OCI-LY3 (cell line): ENCODE results near the gene SPAG6.

Source experiments
- H2AFZ ChIP-seq: fragments of 200-600, 300-600 bp; shearing (Covaris generic); 2 replicates; pipeline ENCODE4 v1.6.0; 2014; ENCODE audit warnings: antibody characterized with exemption, low read depth, low read length
- H3K27ac ChIP-seq: fragments of 200-600, 300-600 bp; sonication (generic); 2 replicates; pipeline ENCODE4 v1.5.1; 2014; ENCODE audit warnings: mild to moderate bottlenecking, low read length, moderate library complexity, mixed read lengths
- H3K27me3 ChIP-seq: fragments of 200-600, 300-600 bp; sonication (generic); 2 replicates; pipeline ENCODE4 v1.6.1; 2014; ENCODE audit warnings: low read depth, low read length, mixed read lengths
- H3K36me3 ChIP-seq: fragments of 200-600, 300-600 bp; sonication (generic); replicated peaks from 2 replicates; pipeline ENCODE3; 2014; ENCODE audit warnings: low read depth, low read length, mixed read lengths
- H3K4me1 ChIP-seq: fragments of 300-600, 200-600 bp; sonication (generic); 2 replicates; pipeline ENCODE4 v1.6.1; 2014; ENCODE audit warnings: low read length, mixed read lengths
- H3K4me2 ChIP-seq: fragments of 200-600, 300-600 bp; sonication (generic); 2 replicates; pipeline ENCODE4 v1.6.1; 2014; ENCODE audit warnings: low read length, mixed read lengths
- H3K4me3 ChIP-seq: fragments of 300-600, 200-600 bp; sonication (generic); 2 replicates; pipeline ENCODE4 v1.5.1; 2014; ENCODE audit warnings: antibody characterized with exemption, mild to moderate bottlenecking, low read length, moderate library complexity
- H3K79me2 ChIP-seq: fragments of 300-600, 200-600 bp; shearing (Covaris generic); 2 replicates; pipeline ENCODE4 v1.6.1; 2014; ENCODE audit warnings: mild to moderate bottlenecking, low read length, mixed read lengths
- H3K9ac ChIP-seq: fragments of 300-600, 200-600 bp; shearing (Covaris generic); 2 replicates; pipeline ENCODE4 v1.6.0; 2014; ENCODE audit warnings: mild to moderate bottlenecking, low read length, moderate library complexity
- H3K9me3 ChIP-seq: fragments of 200-600, 300-600 bp; shearing (Covaris generic); 2 replicates; pipeline ENCODE4 v1.6.1; 2014; ENCODE audit warnings: low read length, mixed read lengths; ENCODE audit not compliant: insufficient read depth
- H4K20me1 ChIP-seq: fragments of 200-600, 300-600 bp; sonication (generic); 2 replicates; pipeline ENCODE4 v1.6.1; 2016; ENCODE audit warnings: low read length, mixed read lengths; ENCODE audit not compliant: insufficient read depth
- EZH2phosphoT487 ChIP-seq: fragments of 200-600 bp; shearing (Covaris generic); IDR thresholded peaks from 2 replicates; pipeline ENCODE4 v1.6.1; 2018; ENCODE audit warnings: antibody characterized with exemption, mixed run types, low read depth
- TF ChIP-seq, protein P1 (sequence below): fragments of 200-600, 300-600 bp; sonication (generic); IDR thresholded peaks from 2 replicates; pipeline ENCODE4 v1.5.1; 2014; ENCODE audit warnings: antibody characterized with exemption, low read length, low read depth

SPAG6 gene

DNA sequence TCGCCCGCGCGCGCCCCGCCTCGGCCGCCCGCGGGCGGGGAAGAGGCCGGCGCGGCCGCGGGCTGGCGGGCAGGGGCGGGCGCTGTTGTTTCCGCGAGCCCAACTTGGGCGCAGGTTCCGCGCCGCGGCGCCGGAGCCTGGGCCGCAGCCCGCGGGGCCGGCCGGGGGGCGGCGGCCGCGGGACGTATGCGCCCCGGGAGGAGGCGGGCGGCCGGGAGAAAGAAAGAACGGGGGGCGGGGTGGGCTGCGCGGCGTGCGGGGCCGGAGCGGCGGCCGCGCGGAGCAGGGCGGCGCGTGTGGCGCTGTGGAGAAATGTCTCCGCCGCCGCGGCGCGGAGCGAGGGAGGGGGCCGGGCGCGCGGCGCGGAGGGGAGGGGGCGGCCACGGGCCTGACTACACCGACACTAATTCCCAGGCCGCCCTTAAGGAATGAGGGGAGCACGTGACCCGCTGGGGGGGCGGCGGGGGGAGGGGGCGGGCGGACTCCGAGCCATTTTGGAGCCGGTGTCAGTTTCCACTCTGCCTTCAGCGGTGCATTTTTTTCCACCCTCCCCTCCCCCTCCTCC, 24.6 kb upstream of the SPAG6 start, which contains the start of gene BMI1:
BMI1 (plus strand) TSS at position 509 of the 565 bp plus-strand sequence. CDS start 5,351 bp downstream, outside the sequence.
- Histone ChIP-seq H3K36me3 (no peaks in the 10 kb centered on the region), H3K27ac (peak within 1 kb of the TSS; percentile 42), H3K4me3 (peak within 1 kb of the TSS; percentile 98), H3K9ac (peak within 1 kb of the TSS; percentile 92), H3K4me2 (peak within 1 kb of the TSS; percentile 97), H4K20me1 (peaks cover 14% of the 10 kb centered on the region; the same call in 1 of the 2 replicates), H2AFZ (peak within 1 kb of the TSS; percentile 77; the same call in 1 of the 2 replicates), H3K4me1 (peaks cover 33% of the 10 kb centered on the region), H3K27me3 (peaks cover 41% of the 10 kb centered on the region), H3K9me3 (no peaks in the 10 kb centered on the region), H3K79me2 (peaks cover 39% of the 10 kb centered on the region)
- TF ChIP-seq, protein P1, sequence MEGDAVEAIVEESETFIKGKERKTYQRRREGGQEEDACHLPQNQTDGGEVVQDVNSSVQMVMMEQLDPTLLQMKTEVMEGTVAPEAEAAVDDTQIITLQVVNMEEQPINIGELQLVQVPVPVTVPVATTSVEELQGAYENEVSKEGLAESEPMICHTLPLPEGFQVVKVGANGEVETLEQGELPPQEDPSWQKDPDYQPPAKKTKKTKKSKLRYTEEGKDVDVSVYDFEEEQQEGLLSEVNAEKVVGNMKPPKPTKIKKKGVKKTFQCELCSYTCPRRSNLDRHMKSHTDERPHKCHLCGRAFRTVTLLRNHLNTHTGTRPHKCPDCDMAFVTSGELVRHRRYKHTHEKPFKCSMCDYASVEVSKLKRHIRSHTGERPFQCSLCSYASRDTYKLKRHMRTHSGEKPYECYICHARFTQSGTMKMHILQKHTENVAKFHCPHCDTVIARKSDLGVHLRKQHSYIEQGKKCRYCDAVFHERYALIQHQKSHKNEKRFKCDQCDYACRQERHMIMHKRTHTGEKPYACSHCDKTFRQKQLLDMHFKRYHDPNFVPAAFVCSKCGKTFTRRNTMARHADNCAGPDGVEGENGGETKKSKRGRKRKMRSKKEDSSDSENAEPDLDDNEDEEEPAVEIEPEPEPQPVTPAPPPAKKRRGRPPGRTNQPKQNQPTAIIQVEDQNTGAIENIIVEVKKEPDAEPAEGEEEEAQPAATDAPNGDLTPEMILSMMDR = no peak
- TF ChIP-seq EZH2phosphoT487 = no peak

DNA sequence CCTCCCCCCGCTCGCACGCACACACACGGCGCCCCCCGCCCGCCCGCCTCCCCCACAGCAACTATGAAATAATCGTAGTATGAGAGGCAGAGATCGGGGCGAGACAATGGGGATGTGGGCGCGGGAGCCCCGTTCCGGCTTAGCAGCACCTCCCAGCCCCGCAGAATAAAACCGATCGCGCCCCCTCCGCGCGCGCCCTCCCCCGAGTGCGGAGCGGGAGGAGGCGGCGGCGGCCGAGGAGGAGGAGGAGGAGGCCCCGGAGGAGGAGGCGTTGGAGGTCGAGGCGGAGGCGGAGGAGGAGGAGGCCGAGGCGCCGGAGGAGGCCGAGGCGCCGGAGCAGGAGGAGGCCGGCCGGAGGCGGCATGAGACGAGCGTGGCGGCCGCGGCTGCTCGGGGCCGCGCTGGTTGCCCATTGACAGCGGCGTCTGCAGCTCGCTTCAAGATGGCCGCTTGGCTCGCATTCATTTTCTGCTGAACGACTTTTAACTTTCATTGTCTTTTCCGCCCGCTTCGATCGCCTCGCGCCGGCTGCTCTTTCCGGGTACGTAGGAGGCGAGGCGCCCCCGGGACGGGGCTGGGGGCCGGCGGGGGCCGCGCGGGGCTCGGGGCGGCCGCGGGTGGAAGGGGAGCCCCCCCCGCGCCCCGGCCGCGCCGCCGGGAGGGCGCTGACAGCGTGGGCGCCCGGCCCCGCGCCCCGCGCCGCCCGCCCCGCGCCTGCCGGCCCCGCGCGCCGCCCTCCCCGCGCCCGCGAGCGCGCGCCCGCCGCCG, 24.0 kb upstream of the SPAG6 start:
- H2AFZ ChIP-seq = peak overlapping the region; percentile 77; the same call in 1 of the 2 replicates
- peak overlapping the region; percentile 98 for H3K4me3 ChIP-seq
- peaks cover 37% of the 10 kb centered on the region for H3K4me1 ChIP-seq
- no peaks in the 10 kb centered on the region for H3K9me3 ChIP-seq
- peak overlapping the region; percentile 92 for H3K9ac ChIP-seq
- peaks cover 39% of the 10 kb centered on the region for H3K79me2 ChIP-seq
- H4K20me1 ChIP-seq = peaks cover 14% of the 10 kb centered on the region; the same call in 1 of the 2 replicates
- no peaks in the 10 kb centered on the region for H3K36me3 ChIP-seq
- peaks cover 41% of the 10 kb centered on the region for H3K27me3 ChIP-seq
- peak overlapping the region; percentile 42 for H3K27ac ChIP-seq
- peak overlapping the region; percentile 58 for H3K4me2 ChIP-seq
- no peak for TF ChIP-seq EZH2phosphoT487
- TF ChIP-seq, protein P1 = no peak

DNA sequence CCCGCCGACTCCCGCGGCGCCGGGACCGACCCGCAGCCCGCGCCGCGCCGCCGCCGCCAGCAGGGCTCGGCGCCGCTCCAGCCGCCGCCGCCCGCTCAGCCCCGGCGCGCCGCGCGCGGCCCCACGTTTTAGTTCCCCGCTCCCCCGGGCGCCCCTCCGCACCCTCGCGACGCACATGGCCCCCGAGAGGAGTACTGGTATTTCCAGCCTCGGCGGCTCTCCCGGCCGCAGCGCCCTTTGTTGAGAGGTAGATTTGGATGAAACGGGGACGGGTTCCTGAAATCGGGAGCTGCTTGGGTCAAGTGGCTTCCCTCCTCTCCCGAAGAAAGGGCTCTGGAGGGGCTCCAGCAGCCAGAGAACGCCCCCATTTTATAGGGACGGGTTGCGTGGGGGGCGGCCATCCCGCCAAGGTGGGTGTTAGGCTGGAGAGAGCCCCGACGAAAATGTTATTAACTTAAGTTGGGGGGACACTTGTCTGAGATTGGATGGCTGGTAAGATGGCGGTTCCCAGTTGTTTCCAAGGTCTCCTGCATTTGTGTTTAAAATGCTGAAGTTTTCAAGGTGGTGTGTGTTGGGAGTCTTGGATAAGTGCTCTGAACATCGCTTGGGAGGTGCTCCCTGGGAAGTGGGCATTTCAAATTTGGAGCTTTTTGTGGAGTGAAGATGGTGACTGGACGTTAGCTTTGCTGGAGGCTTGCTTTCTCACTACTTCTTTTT, 23.2 kb upstream of the SPAG6 start:
- H3K27me3 ChIP-seq = peaks cover 41% of the 10 kb centered on the region
- H3K36me3 ChIP-seq = peaks cover 6% of the 10 kb centered on the region
- peaks cover 14% of the 10 kb centered on the region; the same call in 1 of the 2 replicates for H4K20me1 ChIP-seq
- H3K79me2 ChIP-seq = peaks cover 34% of the 10 kb centered on the region
- H3K4me2 ChIP-seq = peak overlapping the region; percentile 88
- TF ChIP-seq, protein P1 = no peak
- peak; percentile 99 for TF ChIP-seq EZH2phosphoT487
- no peak overlapping the region for H3K27ac ChIP-seq
- H3K4me3 ChIP-seq = peak overlapping the region; percentile 97
- H2AFZ ChIP-seq = 0 out of 2 replicates have a peak overlapping the region, but pooled peaks have one; percentile 19
- no peaks in the 10 kb centered on the region for H3K9me3 ChIP-seq
- H3K4me1 ChIP-seq = peaks cover 38% of the 10 kb centered on the region
- H3K9ac ChIP-seq = peak overlapping the region; percentile 78
